Muscle of arm (tissue), 12 donors: ENCODE data around the gene NEK11. TPM values are rescaled to one million over a fixed set of nuclear protein-coding genes. Genes with fewer than 3 reads are reported as not detected.
"Not testable (repeated sequence)": the region's sequence is repeated elsewhere in the genome, so short reads cannot be mapped to it uniquely, and the experiment has no call there.

Experiments used
- DNase-seq: peaks from one replicate; pipeline ENCODE4 v3.0.0-alpha.2; 2013
- polyA plus RNA-seq, 12 donors: library from polyadenylated mRNA; unstranded; fragments of 120-200 nt; gene quantifications; one replicate each; pipeline ENCODE4 v1.2.1, GENCODE V29; 2013; ENCODE audit not compliant: insufficient read length in 12 of 12

The NEK11 gene
- polyA plus RNA-seq, 12 donors, result 4.5 to 13.1 (median 8.5) TPM; not detected in 1

DNA sequence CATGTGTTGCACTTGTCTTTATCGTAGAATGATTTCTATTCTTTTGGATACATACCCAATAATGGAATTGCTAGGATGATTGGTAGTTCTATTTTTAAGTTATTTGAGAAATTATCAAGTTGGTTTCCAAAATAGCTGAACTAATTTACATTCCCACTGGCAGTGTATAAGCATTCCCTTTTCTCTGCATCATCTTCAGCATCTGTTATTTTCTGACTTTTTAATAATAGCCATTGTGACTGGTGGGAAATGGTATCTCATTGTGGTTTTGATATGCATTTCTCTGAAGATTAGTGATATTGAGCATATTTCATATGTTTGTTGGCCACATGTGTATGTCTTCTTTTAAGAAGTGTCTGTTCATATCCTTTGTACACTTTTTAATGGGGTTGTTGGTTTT is 273.2 kb downstream of the NEK11 start:
- no peak for DNase-seq

DNA sequence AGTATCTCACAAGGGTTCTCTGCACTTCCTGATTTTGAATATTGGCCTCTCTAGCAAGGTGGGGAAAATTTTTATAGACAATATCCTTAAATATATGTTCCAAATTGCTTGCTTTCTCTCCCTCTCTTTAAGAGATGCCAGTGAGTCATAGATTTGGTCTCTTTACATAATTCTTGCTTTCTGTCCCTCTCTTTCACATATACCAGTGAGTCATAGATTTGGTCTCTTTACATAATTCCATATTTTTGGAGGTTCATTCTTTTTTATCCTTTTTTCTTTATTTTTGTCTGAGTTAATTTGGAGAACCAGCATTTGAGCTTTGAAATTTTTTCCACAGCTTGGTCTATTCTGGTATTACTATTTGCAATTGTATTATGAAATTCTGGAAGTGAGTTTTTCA is 277.2 kb downstream of the NEK11 start:
- no peak for DNase-seq

DNA sequence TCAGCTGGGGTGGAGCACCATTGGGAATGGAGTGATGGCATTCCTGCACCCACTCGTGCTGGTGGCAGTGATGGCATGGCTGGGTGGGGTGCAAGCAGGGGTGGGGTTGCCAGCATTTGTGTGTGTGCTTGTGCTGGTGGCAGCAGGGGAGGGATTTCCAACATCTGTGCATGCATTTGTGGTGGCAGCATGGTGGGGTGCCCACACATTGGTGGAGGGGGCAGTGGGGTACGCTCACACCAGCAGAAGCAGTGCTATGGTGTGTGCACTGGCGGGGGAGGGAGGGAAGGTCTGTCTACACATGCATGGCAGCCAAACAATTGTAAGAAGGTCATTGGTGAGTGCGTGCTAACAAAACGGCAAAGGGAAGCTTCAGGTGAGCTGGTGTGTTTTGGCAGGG is 278.2 kb downstream of the NEK11 start:
- no peak for DNase-seq

DNA sequence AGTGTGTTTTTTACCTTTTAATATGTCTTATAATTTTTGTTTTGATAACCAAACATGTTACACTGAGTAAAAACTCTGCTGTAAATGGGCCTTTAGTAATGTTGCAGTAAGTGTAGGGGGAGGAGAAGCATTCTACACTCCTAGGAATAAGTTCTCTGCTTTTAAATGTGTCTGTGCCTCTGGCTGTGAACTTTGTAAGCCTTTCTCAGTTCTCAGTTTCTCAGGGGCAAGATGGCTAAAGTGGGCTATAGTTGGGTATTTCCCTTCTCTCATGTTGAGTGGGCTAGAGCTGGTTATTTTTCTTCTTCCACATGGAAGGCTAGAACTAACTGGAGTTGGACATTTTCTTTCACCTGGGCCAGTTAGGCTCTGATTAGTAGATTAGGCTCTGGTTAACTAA is 279.6 kb downstream of the NEK11 start:
- DNase-seq, result no peak

DNA sequence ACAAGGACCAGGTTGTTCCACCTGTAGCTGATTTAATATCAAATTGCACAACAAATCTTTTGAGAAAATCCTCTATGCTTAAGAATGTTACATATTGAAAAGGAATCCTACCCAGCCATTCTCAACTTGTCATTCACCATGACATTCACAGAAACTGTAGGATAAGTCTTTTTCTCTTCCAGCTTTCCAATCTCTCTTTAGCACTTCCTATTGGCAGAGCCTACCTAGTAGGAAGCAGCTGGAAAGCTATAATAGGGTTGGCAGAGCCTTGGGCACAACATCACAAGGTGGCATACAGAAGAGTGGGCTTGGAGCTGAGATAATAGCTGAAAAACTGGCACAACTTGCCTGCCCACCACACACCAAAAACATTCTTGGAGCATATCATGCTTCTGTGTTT is 287.6 kb downstream of the NEK11 start:
- no peak for DNase-seq

DNA sequence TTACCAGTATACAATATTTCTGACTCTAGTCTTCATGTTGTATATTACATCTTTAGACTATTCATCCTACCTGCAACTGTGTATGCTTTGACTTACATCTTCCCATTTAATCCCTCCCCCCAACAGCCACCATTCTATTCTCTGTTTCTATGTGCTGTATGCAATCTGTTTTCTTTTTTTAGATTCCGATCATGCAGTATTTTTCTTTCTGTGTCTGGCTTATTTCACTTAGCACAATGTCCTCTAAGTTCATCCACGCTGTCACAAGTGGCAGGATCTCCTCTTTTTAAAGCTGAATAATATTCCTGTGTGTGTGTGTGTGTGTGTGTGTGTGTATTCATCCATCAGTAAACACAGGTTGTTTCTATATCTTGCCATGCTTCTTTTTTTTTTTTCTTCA is 288.5 kb downstream of the NEK11 start:
- no peak for DNase-seq

DNA sequence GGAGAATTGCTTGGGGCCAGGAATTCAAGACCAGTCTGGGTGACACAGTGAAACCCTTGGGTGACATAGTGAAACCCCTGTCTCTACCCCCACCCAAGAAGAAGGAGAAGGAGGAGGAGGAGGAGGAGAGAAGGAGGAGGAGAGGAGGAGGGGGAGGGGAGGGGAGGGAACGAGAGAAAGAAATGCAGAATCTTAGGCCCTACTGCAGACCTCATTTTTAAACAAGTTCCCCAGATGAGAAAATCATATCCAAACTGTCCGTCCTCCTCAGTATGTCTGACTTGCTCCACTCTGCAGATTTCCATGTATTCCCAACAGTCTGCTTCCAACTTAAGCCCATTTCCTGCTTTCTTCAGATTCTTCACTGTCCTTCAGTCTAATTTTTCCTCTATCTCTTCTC is 291.0 kb downstream of the NEK11 start:
- no peak for DNase-seq

DNA sequence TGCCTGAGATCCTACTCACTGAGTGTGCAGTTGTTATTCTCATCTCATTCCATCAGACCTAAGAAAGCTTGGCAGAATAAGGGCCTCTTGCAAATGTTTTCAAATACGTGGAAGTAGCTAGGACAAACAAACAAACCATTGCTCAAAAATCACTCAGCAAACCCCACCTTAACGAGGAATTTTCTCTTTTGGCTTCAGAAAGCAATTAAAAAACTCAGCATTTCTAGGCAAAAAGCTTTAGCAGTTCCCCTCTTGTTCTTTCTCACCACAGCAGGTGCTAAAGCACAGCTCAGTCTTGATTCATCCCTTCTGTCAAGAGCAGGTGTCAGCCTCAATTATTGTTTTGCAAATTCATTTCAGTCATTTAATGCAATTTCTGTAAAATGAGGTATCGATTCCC is 296.3 kb downstream of the NEK11 start:
- no peak for DNase-seq

DNA sequence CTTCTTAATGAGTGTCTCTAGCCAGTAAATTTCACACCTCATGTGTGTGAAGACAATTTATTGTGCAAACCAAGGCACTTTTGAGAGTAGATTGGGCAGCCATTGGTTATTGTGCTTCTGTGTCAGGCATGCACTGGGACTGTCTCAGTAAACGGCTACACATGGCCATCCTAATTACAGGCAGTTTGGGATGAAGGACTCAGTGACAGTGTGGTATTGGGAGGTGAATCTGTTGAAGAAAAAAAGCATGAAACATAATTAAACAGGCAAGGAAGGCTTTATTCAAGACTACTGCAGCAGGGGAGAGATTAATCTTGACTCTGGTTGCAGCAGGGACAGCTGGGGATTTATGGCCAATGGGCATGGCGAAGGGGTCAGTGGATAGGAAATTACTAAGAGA is 297.1 kb downstream of the NEK11 start:
- DNase-seq, result no peak

DNA sequence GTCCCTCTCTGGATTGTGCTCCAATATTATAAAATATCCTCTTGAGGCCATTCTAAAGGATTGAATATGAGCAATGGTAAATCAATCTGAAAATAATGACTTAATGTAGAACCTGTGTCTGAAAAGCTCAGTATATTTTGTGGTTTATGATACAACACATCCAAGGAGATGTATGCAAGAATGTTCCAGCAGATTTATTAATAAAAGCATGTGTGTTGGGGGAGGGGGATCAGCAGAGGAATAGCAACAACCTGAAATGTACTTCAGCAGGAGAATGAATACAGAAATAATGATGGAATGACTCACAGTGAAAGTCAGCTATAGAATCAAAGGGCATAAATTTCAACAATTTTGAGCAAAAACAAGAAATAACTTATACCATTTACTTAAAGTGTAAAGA is 298.2 kb downstream of the NEK11 start:
- no peak for DNase-seq

DNA sequence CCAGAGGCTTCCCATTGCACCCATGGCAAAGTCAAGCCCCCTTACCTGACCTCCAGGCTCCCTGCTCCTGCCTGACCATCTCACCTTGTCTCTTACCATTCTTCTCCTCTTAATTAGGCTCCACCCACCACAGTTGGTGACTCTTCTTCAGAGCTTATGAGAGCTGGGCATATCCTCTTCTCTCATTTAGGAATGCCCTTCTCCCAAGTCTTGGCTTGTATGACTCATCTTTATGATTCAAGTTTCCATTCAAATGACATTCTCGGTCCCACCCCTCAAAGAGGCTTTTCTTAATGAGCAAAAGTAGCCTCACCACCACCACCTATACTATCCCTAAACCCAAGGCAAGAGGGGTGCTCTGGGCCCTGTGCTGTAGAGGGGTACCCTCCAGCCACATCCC is 299.6 kb downstream of the NEK11 start:
- no peak for DNase-seq

DNA sequence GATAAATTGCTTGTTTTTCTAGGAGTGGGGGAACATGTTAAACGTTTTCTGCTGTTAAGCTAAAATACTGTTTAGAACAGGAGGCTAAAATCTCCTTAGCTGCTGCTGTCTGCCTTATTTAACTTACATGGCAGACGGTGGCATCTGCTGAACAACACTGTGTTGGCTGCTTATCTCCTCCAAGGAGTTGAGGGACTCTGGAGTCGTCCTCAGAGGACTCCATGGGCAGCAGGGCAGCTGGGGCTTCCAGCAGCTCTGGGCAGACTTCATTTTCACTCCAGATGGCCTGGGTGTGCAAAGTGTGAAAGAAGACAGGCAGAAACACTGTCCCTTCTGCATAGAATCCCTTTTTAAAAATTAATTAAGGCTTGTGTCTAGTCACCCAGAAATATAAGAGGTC is 302.0 kb downstream of the NEK11 start:
- DNase-seq, result no peak

DNA sequence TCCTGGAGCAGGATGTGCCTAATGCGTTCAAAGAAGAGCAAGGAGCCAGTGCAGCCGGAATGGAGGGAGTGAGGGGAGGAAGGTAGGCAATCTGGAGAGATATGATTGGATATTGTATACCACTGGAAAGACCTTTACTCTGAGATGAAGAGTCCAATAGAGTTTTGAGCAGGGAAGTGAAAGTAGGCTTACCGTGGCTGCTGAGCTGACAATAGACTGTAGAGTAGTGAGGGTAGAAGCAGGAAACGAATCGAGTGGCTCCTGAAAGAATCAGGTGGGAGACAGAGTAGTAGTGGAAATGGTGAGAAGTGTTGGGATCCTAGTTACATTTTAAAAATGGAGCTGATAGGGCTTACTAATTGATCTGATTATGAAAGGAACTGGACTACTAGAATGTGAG is 303.1 kb downstream of the NEK11 start:
- no peak for DNase-seq

DNA sequence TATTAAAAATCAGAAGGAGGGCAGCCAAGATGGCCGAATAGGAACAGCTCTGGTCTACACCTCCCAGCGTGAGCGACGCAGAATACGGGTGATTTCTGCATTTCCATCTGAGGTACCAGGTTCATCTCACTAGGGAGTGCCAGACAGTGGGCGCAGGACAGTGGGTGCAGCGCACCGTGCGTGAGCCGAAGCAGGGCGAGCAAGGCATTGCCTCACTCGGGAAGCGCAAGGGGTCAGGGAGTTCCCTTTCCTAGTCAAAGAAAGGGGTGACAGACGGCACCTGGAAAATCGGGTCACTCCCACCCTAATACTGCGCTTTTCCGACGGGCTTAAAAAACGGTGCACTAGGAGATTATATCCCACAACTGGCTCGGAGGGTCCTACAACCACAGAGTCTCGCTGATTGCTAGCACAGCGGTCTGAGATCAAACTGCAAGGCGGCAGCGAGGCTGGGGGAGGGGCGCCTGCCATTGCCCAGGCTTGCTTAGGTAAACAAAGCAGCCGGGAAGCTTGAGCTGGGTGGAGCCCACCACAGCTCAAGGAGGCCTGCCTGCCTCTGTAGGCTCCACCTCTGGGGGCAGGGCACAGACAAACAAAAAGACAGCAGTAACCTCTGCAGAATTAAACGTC is 304.9 kb downstream of the NEK11 start:
- DNase-seq, result not testable (repeated sequence)

DNA sequence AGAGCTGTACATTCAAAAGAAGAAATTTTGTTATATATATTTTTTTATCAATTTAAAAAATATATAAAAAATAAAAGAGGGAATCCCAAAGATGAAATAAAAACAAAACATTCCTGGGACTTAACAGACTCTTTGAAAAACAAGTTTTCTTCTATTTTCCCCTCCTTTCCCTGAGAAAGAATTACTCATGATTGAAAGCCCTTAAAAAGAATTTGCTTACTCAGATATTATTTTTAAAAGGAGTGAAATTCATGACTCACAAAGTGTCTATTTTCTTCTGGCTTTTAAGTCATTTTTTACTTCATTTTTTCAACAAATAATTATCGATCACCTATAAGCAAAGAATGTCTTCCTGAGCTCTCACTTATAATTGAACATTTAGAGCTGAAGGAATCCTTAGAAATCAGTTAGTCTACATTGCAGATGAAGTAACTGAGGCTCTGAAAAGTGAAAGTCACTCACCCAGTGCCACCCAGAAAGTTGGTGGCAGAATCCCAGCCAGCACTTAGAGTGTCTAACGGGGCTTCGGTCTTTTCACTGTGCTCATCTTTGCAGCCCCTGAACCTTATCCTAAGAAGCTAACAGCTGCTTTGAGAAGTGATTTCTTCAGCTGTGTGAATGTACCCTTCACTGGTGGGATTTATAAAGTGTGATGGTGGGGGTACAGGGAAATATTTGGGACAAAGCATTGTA is 312.4 kb downstream of the NEK11 start:
- no peak for DNase-seq

DNA sequence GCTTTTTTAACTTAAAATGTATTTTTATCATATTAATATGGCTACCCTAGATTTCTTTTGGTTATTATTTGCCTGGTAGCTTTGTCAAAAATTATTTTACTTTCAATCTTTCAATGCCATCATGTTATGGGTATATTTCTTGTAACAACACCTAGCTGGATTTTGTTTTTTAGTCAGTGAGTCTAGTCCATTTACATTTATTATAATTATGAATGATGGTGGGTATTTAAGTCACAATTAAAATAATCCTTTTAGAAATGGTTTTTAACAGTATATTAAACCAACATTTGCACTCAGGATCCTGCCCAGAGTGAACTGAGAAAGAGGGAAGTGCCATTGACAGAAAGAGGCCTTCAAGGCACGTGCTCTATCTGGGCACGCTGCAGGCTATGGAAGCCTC is 315.1 kb downstream of the NEK11 start:
- no peak for DNase-seq

DNA sequence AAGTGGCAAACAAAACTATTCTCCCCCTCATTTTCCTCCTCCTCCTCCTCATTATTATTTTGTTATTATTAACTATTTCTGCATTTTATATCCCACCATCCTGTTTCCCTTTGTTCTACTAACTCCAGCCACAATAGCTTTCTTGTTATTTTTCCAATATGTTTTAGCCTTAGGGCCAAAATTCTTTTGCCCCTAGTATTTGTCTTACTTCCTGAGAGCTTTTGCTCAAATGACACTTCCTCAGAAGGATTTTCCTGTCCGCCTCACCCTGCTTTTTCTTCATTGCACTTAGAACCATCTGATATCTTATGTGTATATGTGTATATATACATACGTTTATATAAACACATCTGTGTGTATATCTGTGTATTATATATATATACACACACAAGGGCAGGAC is 322.2 kb downstream of the NEK11 start:
- DNase-seq, result no peak

DNA sequence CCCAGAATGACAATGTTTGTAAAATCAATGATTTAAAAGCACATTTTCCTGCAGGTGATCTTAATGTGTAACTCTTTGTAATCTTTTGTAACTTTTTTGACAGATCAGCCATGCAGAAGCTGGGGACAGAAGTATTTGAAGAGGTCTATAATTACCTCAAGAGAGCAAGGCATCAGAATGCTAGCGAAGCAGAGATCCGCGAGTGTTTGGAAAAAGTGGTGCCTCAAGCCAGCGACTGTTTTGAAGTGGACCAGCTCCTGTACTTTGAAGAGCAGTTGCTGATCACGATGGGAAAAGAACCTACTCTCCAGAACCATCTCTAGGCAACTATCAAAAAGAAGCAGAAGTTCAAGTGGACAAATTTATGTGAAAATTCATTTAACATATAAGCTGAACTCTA is 322.8 kb downstream of the NEK11 start:
- no peak for DNase-seq

DNA sequence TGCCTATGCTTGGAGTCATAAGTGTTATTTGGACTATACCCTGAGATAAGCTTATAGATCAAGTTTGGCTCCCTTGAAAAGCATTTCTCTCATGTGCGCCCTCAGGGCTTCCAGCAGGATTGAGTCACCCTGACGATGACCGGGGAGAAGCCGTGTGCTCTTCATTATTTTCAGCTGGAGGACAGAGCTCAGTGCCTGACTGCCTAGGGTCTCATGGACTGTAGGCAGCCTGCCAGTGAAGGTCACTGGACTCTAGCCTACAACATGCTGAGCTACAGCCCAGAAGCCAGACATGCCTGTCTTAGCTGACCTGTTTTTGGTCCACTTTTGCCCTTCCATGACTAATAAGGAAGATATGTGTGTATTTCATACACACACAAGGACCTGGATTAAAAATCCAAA is 323.3 kb downstream of the NEK11 start:
- no peak for DNase-seq

DNA sequence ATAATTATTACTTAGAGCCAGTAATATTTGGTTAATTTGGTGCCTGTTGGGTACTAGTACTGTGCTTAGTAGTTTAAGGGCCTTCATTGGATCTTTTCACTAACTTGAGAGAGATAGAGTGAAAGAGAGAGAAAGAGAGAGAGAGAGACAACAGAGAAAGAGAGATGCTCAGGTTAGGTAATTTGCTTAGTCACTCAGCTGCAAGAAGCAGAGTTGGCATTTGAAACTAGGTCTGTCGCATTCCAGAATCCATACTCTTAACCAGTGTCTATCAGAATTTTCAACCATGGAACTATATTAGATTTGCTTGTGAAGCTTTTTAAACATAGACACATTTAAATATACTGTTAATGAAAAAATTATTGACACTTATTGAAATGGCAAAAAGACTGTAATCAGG is 323.8 kb downstream of the NEK11 start:
- DNase-seq, result no peak

DNA sequence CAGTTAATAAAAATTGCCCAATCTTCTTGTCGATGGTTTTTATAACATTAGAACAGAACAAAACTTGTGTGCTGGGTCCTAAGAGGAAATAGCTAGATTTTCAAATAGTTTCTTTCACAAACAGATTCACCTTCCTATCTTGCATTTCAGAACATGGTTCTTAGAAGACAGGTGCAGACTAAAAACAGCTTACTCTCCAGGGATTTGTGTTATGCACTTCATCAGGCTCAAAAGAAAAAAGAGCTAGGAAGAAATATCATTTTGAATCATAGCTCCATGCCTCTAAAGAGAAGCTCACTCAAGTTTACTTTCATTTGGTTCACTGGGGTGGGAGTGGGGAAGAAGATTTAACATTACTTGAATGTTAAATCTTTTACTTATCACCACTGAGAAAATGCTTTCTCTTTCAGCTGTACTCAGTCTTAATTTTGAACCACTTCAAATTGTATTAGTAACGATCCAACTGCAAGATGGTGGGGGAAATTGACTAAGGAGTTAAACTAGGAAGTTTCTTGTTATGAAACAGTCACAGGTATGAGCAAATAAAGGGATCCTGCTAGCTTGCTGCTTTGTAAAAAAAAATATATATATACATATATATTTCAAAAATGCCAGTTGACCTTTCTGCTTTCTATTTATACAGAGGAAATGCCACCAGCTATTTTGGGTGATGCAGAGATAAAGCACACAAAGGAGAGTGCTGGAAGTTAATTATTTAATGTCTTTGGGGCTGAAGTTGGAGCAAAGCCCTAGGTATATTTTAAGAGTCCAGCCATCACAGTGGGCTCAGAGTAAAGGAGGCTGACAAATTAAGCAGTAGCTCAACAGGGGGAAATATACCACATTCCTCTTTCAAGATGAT is 326.6 kb downstream of the NEK11 start:
- no peak for DNase-seq

DNA sequence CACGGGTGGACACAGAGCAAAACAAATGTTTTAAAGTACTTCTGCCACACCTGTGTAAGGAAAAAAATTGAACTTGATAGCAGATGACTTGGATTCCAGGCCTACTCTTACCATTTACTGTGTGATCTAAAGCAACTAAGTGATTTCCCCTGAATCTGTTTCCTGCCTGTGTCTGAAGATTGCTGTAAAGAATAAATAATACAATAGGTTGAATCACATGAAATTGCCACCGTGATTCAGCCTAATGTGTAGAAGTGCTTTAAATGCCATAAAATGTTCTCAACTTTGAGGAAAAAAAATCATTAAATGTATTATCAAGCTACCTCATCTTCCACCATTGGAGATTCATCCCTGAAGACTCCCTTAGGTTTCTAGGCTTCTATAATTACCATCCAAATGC is 327.3 kb downstream of the NEK11 start:
- DNase-seq, result no peak

DNA sequence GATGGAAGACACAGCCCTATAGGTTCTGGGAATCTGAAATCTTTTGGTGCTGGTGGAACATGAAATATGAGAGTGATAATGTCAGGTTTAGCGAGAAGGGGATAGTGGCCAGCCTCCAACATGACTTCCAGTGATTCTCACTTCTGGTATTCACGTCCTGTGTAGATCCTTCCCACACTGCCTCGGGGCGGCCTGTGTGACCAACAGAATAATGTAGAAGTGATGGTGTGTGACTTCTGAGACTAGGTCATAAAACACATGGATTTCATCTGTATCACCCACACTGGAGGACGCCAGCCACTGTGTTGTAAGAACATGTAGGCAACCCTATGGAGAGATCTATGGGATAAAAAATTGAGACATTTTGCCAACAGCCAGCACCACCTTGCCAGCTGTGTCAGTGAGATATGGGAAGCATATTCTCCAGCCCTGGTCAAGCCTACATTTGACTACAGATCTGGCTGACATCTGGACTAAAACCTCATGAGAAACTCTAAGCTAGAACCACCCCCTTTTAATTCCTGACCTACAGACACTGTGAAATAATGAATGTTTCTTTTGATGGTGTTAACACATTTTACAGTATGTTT is 329.4 kb downstream of the NEK11 start:
- no peak for DNase-seq
